ENCODE measurements around the gene TMEM44. TPM values are rescaled to one million over a fixed set of nuclear protein-coding genes. Genes with fewer than 3 reads are reported as not detected.
"Not testable (repeated sequence)": the region's sequence is repeated elsewhere in the genome, so short reads cannot be mapped to it uniquely, and the experiment has no call there.

The TMEM44 gene
- total RNA-seq, 2 donors from 2014 or later, result 11.9 to 19.6 TPM

DNA sequence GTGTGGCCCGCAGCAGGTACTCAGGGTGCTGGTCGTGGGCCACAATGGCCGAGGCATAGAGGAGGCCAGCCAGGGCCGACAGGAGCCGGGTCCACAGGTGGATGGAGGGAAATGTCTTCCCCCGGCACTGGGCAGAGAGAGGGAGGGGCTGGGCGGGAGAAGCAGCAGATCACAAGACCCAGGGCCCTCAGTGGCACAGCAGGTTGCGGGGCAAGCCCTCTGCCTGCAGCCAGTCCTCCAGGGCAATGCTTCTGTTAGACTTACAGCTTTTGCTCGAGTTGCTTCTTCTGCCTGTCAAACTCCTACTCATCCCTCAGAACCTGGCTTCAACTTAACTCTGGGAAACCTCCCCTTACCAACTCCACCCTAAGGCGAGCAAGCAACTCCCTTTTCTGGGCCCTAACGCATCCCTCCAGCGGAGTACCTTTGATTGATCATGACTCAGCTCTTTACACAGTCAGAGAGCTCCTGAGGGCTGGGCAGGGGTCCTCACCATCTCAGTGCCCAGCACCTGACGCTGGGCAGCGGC, 16.0 kb downstream of the TMEM44 start:
- ATAC-seq (replicated peaks in 1 of 2) (no peak), DNase-seq (no peak)
- Mint-ChIP-seq H3K4me1 (ENCODE audit: low read depth) (peaks cover 2% of the 10 kb centered on the region), H3K27ac (no peak overlapping the region), H3K4me3 (no peak overlapping the region), H3K9me3 (no peaks in the 10 kb centered on the region), H3K36me3 (ENCODE audit: insufficient read depth in 2 of 2) (no peaks in the 10 kb centered on the region), H3K27me3 (ENCODE audit: low read depth) (no peaks in the 10 kb centered on the region)

DNA sequence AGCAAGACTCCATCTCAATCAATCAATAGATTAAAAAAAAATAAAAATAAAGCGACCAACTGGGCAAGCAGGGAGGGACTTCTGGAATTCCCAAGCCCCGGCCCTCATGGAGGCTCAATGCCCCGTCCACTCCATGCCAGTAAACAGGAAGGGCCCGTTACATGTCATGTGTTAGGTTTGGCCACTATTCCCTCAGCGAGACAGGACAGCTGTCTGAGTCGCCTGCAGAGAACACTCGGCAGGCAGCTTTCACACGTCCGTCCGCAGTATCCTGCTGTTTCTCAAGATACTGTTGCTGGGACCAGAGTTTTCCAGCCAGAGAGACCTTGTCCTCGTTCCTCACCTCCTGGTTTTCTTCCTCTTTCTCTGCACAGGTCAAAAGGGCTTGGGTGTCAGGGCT, 18.0 kb downstream of the TMEM44 start:
- no peak overlapping the region for H3K27ac Mint-ChIP-seq
- no peaks in the 10 kb centered on the region for H3K27me3 Mint-ChIP-seq (ENCODE audit: low read depth)
- H3K4me1 Mint-ChIP-seq (ENCODE audit: low read depth), result peaks cover 4% of the 10 kb centered on the region
- DNase-seq (no peak), ATAC-seq (replicated peaks in 1 of 2) (no peak)
- no peaks in the 10 kb centered on the region for H3K9me3 Mint-ChIP-seq
- H3K4me3 Mint-ChIP-seq, result no peak overlapping the region
- no peaks in the 10 kb centered on the region for H3K36me3 Mint-ChIP-seq (ENCODE audit: insufficient read depth in 2 of 2)

- ATAC-seq (replicated peaks in 1 of 2) (no peak), DNase-seq (no peak)
- Mint-ChIP-seq H3K36me3 (ENCODE audit: insufficient read depth in 2 of 2) (no peaks in the 10 kb centered on the region), H3K27ac (no peak overlapping the region), H3K9me3 (no peaks in the 10 kb centered on the region), H3K27me3 (ENCODE audit: low read depth) (no peaks in the 10 kb centered on the region), H3K4me3 (no peak overlapping the region), H3K4me1 (ENCODE audit: low read depth) (peaks cover 4% of the 10 kb centered on the region)
Observed at GRCh38 chr3:194612221-194612620, 21.0 kb downstream of the TMEM44 start.

DNA sequence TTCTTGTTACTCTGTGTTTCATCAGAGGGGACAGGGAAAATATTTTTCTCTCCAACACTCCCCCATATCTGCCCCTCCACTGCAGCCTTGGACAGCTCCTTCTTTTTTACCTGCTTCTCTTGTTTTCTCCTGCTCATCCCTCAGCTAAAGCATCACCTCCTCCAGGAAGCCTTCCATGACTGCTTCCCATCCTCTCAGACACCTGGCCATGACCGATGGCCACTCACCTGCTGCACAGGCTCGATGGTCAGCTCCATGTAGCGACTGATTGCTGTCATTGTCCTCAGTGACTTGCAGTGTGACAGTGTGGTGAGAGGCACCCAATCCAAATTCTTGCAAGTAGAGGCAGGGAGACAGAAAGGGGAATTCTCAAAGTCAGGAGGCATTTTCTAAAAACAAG, 22.5 kb downstream of the TMEM44 start:
- H3K4me1 Mint-ChIP-seq (ENCODE audit: low read depth), result peaks cover 4% of the 10 kb centered on the region
- no peaks in the 10 kb centered on the region for H3K36me3 Mint-ChIP-seq (ENCODE audit: insufficient read depth in 2 of 2)
- H3K4me3 Mint-ChIP-seq, result no peak overlapping the region
- no peak overlapping the region for H3K27ac Mint-ChIP-seq
- H3K27me3 Mint-ChIP-seq (ENCODE audit: low read depth), result no peaks in the 10 kb centered on the region
- no peaks in the 10 kb centered on the region for H3K9me3 Mint-ChIP-seq
- no peak for ATAC-seq (replicated peaks in 1 of 2)
- no peak for DNase-seq

DNA sequence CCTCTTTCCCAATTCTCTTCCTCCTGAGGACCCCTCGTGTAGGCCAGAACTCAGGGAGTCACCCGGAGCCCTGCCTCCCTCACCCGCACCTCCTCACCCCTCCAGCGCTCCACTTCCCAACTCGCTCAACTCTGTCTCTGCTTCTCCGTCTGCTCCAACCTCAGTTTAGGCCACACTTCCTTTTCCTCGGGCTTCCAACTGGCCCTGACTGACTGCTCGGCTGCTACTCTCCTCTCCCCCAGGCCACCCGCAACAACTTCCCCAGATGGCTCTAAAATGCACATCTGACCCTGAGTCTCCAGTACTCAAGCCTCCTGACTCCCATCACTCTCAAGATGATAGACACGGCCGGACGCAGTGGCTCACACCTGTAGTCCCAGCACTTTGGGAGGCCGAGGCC, 23.6 kb downstream of the TMEM44 start:
- H3K27me3 Mint-ChIP-seq (ENCODE audit: low read depth), result no peaks in the 10 kb centered on the region
- no peak overlapping the region for H3K4me3 Mint-ChIP-seq
- H3K36me3 Mint-ChIP-seq (ENCODE audit: insufficient read depth in 2 of 2), result no peaks in the 10 kb centered on the region
- DNase-seq, result no peak
- no peak for ATAC-seq (replicated peaks in 1 of 2)
- H3K9me3 Mint-ChIP-seq, result no peaks in the 10 kb centered on the region
- H3K27ac Mint-ChIP-seq, result no peak overlapping the region
- H3K4me1 Mint-ChIP-seq (ENCODE audit: low read depth), result peaks cover 4% of the 10 kb centered on the region

GRCh38 chr3:194608981-194609380, 24.2 kb downstream of the TMEM44 start:
- H3K4me1 Mint-ChIP-seq (ENCODE audit: low read depth), result peaks cover 4% of the 10 kb centered on the region
- H3K4me3 Mint-ChIP-seq, result no peak overlapping the region
- H3K9me3 Mint-ChIP-seq, result no peaks in the 10 kb centered on the region
- no peaks in the 10 kb centered on the region for H3K27me3 Mint-ChIP-seq (ENCODE audit: low read depth)
- H3K27ac Mint-ChIP-seq, result no peak overlapping the region
- no peaks in the 10 kb centered on the region for H3K36me3 Mint-ChIP-seq (ENCODE audit: insufficient read depth in 2 of 2)
- ATAC-seq (replicated peaks in 1 of 2), result no peak
- no peak for DNase-seq

- Mint-ChIP-seq H3K4me3 (no peak overlapping the region), H3K4me1 (ENCODE audit: low read depth) (peaks cover 4% of the 10 kb centered on the region), H3K27ac (no peak overlapping the region), H3K27me3 (ENCODE audit: low read depth) (no peaks in the 10 kb centered on the region), H3K9me3 (no peaks in the 10 kb centered on the region), H3K36me3 (ENCODE audit: insufficient read depth in 2 of 2) (no peaks in the 10 kb centered on the region)
- DNase-seq (no peak), ATAC-seq (replicated peaks in 1 of 2) (no peak)
Observed at GRCh38 chr3:194607592-194608389, 25.4 kb downstream of the TMEM44 start.

DNA sequence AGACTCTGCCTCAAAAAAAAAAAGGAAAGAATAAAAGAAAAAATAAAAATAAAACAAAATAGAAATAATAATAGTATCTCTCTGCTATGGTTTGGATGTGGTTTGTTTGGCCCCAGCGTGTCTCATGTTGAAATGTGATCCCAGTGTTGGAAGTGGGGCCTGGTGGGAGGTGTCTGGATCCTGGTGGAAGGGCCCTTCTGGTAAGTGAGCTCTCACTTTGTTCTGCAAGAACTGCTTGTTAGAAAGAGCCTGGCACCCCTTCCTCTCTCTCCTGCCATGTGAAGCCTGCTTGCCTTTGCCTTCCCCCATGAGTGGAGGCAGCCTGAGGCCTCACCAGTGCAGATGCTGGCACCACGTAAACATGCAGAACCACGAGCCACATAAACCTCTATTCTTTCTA, 26.3 kb downstream of the TMEM44 start:
- no peak for DNase-seq
- H3K9me3 Mint-ChIP-seq, result no peaks in the 10 kb centered on the region
- no peaks in the 10 kb centered on the region for H3K4me1 Mint-ChIP-seq (ENCODE audit: low read depth)
- no peaks in the 10 kb centered on the region for H3K27me3 Mint-ChIP-seq (ENCODE audit: low read depth)
- no peak overlapping the region for H3K27ac Mint-ChIP-seq
- H3K36me3 Mint-ChIP-seq (ENCODE audit: insufficient read depth in 2 of 2), result no peaks in the 10 kb centered on the region
- ATAC-seq (replicated peaks in 1 of 2), result no peak
- no peak overlapping the region for H3K4me3 Mint-ChIP-seq

DNA sequence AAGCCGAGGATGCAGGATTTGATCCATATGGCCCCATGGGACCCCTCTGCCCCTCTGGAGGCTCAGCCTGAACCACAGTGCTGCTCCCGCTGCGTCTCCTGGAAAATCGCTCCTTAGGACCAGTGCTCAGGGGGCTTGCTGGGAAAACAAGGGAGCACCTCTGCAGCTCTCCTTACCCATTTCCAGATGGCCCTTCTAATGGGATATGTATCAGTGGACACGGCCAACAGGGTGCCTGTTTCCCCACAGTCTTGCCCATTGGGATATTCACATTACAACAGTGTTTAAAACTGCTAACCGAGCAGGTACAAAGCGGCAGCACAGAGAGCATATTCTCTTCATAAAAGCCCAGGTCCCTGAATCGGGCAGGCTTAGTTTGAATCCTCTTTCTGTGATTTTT, 27.1 kb downstream of the TMEM44 start:
- no peaks in the 10 kb centered on the region for H3K27me3 Mint-ChIP-seq (ENCODE audit: low read depth)
- H3K4me1 Mint-ChIP-seq (ENCODE audit: low read depth), result no peaks in the 10 kb centered on the region
- ATAC-seq (replicated peaks in 1 of 2) (no peak), DNase-seq (no peak)
- H3K9me3 Mint-ChIP-seq, result no peaks in the 10 kb centered on the region
- H3K36me3 Mint-ChIP-seq (ENCODE audit: insufficient read depth in 2 of 2), result no peaks in the 10 kb centered on the region
- no peak overlapping the region for H3K27ac Mint-ChIP-seq
- no peak overlapping the region for H3K4me3 Mint-ChIP-seq

GRCh38 chr3:194605314-194605713, 27.9 kb downstream of the TMEM44 start:
- not testable (repeated sequence) for H3K36me3 Mint-ChIP-seq (ENCODE audit: insufficient read depth in 2 of 2); H3K27ac Mint-ChIP-seq; DNase-seq; H3K27me3 Mint-ChIP-seq (ENCODE audit: low read depth); H3K9me3 Mint-ChIP-seq; H3K4me1 Mint-ChIP-seq (ENCODE audit: low read depth); ATAC-seq (replicated peaks in 1 of 2); H3K4me3 Mint-ChIP-seq

GRCh38 chr3:194604837-194605236, 28.4 kb downstream of the TMEM44 start:
- no peak for ATAC-seq (replicated peaks in 1 of 2)

GRCh38 chr3:194604126-194604525, 29.1 kb downstream of the TMEM44 start:
- Mint-ChIP-seq H3K27me3 (ENCODE audit: low read depth) (no peaks in the 10 kb centered on the region), H3K4me1 (ENCODE audit: low read depth) (no peaks in the 10 kb centered on the region), H3K27ac (no peak overlapping the region), H3K4me3 (no peak overlapping the region), H3K36me3 (ENCODE audit: insufficient read depth in 2 of 2) (no peaks in the 10 kb centered on the region), H3K9me3 (no peaks in the 10 kb centered on the region)
- no peak for DNase-seq
- ATAC-seq (replicated peaks in 1 of 2), result no peak

More at GRCh38 chr3:194604837-194605236, 28.4 kb downstream of the TMEM44 start:
- Mint-ChIP-seq H3K4me1 (ENCODE audit: low read depth) (no peaks in the 10 kb centered on the region), H3K36me3 (ENCODE audit: insufficient read depth in 2 of 2) (no peaks in the 10 kb centered on the region), H3K4me3 (no peak overlapping the region), H3K9me3 (no peaks in the 10 kb centered on the region), H3K27ac (no peak overlapping the region), H3K27me3 (ENCODE audit: low read depth) (no peaks in the 10 kb centered on the region)
- DNase-seq, result no peak

GRCh38 chr3:194602669-194603171, 30.5 kb downstream of the TMEM44 start:
- DNase-seq (no peak), ATAC-seq (replicated peaks in 1 of 2) (no peak)
- Mint-ChIP-seq H3K4me3 (no peak overlapping the region), H3K4me1 (ENCODE audit: low read depth) (no peaks in the 10 kb centered on the region), H3K9me3 (no peaks in the 10 kb centered on the region), H3K36me3 (ENCODE audit: insufficient read depth in 2 of 2) (no peaks in the 10 kb centered on the region), H3K27me3 (ENCODE audit: low read depth) (no peaks in the 10 kb centered on the region), H3K27ac (no peak overlapping the region)

All from activated T-cell treated with anti-CD3 and anti-CD28 coated beads, Interleukin-2, amount 50 U/mL, for 72 hours (primary cell).